ENCODE measurements around the gene NBPF3.

GRCh38 chr1:21447311-21447710 is 7.4 kb downstream of the NBPF3 start:
- no peak for TF ChIP-seq POLR2A (IDR thresholded peaks at IDR 0.05)
- no peak for TF ChIP-seq CTCF (IDR thresholded peaks at IDR 0.05)
